GM19043 (cell line): ENCODE data around the gene PEX5L.
"Not testable (repeated sequence)": the region's sequence is repeated elsewhere in the genome, so short reads cannot be mapped to it uniquely, and the experiment has no call there.

Experiments used
- ATAC-seq: cut with Tn5 transposase; IDR thresholded peaks from one replicate; pipeline ENCODE4 v1.9.1; 2021; ENCODE audit warnings: low read depth; ENCODE audit not compliant: unreplicated experiment

PEX5L gene

GRCh38 chr3:180036671-180037455 is at the start of gene PEX5L:
Gene PEX5L, minus strand, starts transcription at chr3:180036937. Its CDS starts 338 bp downstream, at chr3:180036599.
- peak; percentile 62 for ATAC-seq

- no peak for ATAC-seq
Measured at GRCh38 chr3:180085122-180085710, 48.5 kb upstream of the PEX5L start.

DNA sequence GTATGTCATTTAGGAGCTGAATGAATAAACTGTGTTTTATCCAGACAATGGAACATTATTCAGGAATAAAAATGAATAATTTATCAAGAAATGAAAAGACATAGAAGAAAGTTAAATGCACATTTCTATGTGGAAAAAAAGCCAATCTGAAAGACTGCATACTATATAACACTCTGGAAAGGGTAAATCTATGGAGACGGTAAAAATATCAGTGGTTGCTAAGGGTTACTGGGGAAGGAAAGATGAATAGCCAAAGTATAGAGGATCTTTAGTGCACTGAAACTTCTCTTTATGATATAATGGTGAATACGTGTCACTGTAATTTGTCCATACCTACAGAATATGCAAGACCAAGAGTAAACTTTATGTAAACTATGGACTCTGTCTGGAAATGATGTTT is 46.0 kb upstream of the PEX5L start:
- ATAC-seq, result no peak

GRCh38 chr3:180078592-180078991 is 41.9 kb upstream of the PEX5L start:
- ATAC-seq, result no peak

- no peak for ATAC-seq
Measured at GRCh38 chr3:180073561-180073960, 36.8 kb upstream of the PEX5L start.

DNA sequence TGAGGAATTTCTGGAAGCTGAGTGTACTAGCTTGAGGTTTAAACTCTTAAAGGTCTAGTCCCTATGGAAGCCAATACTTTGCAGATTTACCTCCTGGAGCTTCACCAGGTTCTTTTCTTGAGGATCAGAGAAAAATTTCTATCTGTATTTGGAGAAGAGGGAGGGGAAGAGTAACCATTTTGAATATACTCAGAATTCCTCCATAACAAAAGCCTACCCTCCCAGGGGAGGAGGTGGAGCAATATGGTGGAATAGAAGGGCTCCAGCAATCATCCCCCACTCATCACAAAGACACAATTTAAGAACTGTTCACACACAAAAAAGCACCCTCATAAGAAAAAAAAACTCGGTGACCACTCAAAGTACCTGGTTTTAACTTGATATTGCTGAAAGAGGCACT is 36.0 kb upstream of the PEX5L start:
- ATAC-seq, result no peak

DNA sequence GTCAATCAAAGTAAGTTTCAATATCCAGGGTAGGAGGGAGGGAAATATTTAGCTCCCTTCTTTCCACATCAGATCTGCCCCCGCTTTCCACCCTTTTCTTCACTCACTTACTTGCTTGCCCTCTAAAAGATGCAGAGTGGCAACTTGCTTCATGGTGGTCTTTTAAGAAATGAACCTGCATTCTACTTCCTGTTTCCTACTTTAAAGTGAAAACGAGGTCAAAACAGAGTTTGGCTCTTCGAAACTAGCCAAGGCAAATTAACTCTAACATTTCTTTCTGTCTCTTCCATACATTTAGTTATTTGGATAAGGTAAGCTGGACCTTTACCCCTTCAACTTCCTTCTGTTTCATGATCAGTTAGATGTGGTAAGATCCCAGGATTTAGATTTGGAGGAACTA is 34.2 kb upstream of the PEX5L start:
- ATAC-seq, result no peak

GRCh38 chr3:180068023-180068422 is 31.3 kb upstream of the PEX5L start:
- ATAC-seq, result no peak

- ATAC-seq, result no peak
Measured at GRCh38 chr3:180066598-180066997, 29.9 kb upstream of the PEX5L start.

GRCh38 chr3:180063783-180064182 is 27.0 kb upstream of the PEX5L start:
- ATAC-seq, result no peak

DNA sequence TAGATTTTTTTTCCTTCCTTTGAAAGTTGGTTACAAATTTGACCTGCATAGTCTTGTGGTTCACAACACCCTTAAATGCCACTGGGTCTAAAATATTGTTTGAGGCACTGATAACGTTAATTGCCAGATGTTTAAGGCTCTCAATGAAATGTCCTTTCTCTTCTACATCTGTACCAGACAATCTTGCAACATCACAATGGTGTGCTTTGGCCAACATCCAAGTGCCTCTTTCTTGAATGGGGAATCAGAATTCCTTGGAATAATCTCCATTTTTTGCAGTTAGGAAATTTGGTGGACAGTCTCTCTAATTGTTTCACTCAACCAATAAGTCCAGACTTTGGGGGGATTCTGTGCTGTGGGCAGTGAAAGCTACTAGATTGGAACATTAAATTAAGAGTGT is 26.0 kb upstream of the PEX5L start:
- no peak for ATAC-seq

GRCh38 chr3:180059356-180059755 is 22.6 kb upstream of the PEX5L start:
- ATAC-seq, result no peak

GRCh38 chr3:180058238-180058637 is 21.5 kb upstream of the PEX5L start:
- ATAC-seq, result no peak

GRCh38 chr3:180055656-180056055 is 18.9 kb upstream of the PEX5L start:
- ATAC-seq, result not testable (repeated sequence)

GRCh38 chr3:180049391-180049790 is 12.7 kb upstream of the PEX5L start:
- ATAC-seq, result no peak

GRCh38 chr3:180048840-180049239 is 12.1 kb upstream of the PEX5L start:
- ATAC-seq, result no peak

GRCh38 chr3:180048103-180048502 is 11.4 kb upstream of the PEX5L start:
- ATAC-seq, result peak; percentile 96

DNA sequence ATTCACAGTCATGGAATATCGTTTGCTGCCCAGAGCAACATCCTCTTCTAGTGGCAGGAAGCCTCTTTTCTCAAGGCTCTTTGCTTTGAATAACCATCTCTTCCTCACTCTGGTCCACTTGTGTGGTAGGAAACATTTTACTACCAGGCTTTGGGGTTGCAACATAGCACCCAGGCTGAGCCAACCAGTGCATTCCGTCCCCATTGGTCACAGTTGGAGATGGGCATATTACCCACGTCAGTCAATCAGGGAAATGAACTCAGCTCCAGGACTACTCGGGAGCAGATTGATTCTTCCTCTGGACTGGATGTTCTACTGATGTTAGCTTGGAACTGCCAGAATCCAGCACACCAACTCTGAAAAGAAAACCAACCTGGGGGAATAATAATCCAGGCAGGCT is 4.2 kb upstream of the PEX5L start:
- ATAC-seq, result no peak

GRCh38 chr3:180036092-180036670 is 556 bp downstream of the PEX5L start:
- ATAC-seq, result peak; percentile 37

DNA sequence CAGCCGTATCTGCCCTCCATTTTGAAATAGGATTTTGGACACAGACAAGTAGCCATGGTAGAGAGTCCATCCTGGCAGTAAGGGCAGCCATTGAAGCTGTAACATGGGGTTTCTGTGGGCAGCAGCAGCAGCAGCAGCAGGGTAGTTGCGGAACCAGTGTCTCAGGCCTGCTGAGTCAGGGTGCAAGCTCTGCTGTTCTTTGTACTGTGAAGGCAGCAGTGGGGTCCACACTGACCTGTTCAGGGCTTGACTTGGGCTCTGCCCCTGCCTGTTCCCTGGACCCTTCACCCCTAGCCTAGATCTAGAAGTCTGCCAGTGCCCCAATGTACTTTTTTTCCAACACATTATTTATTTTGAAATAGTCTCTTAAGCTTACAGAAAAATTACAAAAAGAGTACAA is 9.7 kb downstream of the PEX5L start:
- ATAC-seq, result no peak

DNA sequence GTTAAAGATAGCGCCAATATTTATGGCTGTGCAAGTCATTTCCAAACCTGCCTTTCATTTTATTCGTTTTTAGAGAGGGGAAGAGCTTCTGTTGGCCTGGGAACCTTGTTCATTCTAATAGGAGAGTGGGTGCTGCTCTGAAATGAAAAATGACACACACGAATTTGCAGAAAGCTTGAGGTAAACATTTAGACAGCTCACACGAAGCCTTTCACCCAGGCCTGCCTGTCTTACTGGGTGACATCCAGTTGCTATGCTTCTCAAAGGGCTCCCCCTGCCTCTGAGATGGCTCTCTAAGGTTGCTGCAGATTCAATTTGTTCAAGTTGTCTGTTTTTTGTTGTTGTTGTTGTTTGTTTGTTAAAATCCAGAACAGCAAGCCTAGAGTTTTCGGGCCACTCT is 18.2 kb downstream of the PEX5L start:
- ATAC-seq, result no peak

GRCh38 chr3:180017846-180018245 is 18.9 kb downstream of the PEX5L start:
- ATAC-seq, result no peak
